ENCODE results near the gene SKAP2.

The SKAP2 gene

GRCh38 chr7:26629696-26630095, 234.7 kb downstream of the SKAP2 start:
- DNase-seq = no peak

DNA sequence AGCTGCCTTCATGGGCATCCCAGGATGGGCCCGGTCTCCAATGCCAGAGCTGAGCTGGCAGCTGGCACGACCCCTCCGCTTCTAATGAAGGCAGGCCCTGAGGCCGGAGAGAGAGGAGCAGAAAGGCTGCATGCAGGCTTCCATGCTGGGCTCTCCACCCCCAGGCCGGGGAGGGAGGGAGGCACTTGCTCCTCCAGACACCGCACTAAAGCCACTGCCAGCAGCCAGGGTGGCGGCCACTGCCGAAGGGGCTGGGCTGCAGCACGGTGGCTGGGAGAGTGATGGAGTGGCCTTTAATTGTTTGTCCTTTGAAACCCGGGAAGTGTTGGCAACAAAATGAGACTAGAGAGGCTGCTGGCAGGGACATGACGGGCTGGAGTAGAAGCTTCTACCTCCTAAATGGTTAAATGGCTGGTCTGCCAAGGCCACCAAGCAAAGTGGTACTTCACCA, 236.5 kb downstream of the SKAP2 start:
- DNase-seq = no peak

GRCh38 chr7:26627221-26627620, 237.2 kb downstream of the SKAP2 start:
- no peak for DNase-seq

DNA sequence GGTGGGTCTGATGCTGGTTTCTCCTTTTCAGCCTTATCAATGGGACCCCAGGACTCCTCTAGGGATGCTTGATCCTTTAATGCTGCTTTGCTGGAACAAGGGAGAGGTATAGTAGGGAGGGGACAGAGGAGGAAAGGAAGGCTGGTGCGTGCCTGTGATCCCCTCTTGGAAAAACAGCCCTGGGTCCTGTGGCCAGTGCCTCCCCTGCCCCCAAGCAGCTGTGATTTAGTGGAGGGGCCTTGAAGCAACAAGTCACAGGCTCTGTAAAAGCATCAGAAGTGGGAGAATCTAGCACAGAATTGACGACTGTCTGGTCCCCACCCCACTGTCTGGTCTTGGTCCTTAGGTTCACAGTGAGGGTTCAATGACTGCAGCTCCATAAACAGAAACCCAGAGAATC, 237.7 kb downstream of the SKAP2 start:
- DNase-seq = no peak

DNA sequence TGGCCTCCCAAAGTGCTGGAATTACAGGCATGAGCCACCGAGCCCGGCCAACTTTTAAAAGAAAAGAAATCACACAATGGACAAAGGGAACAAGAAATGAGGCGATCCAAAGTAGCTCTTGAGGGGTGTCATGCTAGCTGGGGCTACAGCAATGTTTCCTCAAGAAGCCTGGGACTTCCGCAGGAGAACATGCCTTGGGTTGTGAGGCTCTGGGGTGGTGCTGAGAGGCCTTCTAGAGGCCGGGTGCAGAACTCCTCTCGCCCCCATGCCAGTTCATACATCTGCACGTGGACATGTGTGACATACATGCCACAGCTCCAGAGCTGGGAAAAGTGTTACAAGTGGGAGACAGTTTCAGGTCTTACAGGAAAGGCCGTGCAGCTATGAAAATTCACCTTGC, 238.2 kb downstream of the SKAP2 start:
- no peak for DNase-seq

- no peak for DNase-seq
Measured at GRCh38 chr7:26625286-26625685, 239.1 kb downstream of the SKAP2 start.

DNA sequence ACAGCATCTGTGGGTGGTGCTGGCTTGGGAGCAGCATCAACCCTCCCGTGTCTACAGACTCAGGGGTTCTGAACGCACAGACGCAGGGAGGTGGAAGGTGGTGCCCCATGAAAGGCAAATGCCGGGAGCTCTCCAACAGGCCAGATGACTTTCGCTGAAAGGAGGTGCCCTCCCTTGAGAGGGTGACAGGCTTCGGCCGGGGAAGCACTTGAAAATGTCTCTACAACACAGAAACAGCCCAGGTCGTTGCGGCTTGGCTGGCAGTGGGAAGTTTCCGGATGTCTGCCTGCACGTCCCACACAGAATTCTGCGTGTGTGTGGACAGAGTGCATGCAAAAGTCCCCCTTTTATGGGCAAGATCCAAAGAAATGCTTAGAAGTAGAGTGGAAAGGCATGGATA, 239.6 kb downstream of the SKAP2 start:
- DNase-seq = no peak

GRCh38 chr7:26624431-26624830, 240.0 kb downstream of the SKAP2 start:
- no peak for DNase-seq

DNA sequence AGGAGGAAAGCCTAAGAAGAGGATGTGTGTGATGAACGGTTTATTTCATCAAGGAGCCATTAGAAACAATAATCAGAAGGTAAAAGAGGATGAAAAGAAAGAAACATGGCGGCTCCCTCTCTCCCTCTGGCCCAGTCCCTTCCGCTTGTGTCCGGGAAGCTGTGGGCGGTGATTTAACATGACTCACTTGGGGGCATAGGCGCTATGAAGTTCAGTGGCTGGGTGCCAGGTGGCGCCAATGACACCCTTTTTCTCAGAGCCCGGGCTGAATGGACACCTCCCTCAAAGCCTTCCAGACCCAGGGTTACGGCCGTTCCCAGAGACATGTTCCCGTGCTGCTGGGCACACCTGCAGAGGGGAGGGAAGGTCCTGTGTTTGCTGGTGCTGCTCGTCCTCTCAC, 244.0 kb downstream of the SKAP2 start:
- no peak for DNase-seq

DNA sequence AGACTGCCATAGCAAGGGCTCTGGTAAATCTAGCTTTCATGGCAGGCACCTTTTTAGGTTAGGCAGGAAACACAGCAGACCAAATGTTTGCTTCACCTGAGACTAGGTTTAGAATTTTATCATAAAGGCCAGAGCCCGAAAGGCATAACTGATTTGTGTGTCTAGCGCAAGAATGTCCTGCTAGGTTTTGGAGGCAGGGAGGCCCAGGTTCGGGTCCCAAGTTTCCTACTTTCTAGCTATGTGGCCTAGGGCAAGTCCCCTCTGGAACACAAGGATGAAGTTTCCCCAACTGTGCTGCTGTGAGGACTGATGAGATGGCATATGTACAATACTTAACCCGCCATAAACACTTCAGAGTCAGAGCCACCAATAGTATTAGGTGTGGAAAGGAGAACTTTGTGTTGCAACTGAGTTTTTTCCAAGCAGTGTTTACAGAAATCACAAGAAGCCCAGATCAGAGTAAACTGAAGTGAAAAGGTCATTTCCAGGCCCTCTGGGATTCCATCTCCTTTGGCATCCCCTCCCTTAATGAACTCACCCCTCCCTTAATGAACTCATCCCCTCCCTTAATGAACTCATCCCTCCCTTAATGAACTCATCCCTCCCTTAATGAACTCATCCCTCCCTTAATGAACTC, 244.9 kb downstream of the SKAP2 start:
- DNase-seq = no peak

GRCh38 chr7:26618898-26619297, 245.5 kb downstream of the SKAP2 start:
- no peak for DNase-seq

GRCh38 chr7:26618449-26618848, 245.9 kb downstream of the SKAP2 start:
- DNase-seq = no peak
